GM23338 (cell line): ENCODE measurements around the gene KIAA1755. TPM values are rescaled to one million over a fixed set of nuclear protein-coding genes. Genes with fewer than 3 reads are reported as not detected.

ENCODE experiments used
- ATAC-seq: fragments of 200-7000 bp; cut with Tn5 transposase; 3 replicates; pipeline ENCODE4 v1.9.1; 2020
- DNase-seq: peaks from one replicate; pipeline ENCODE4 v3.0.0-alpha.2; 2015; ENCODE audit warnings: low spot score
- H2AFZ ChIP-seq: fragments of 200-600 bp; sonication (generic); 2 replicates; pipeline ENCODE4 v1.8.0; 2016; ENCODE audit warnings: antibody characterized with exemption, mild to moderate bottlenecking, moderate library complexity
- H3F3A ChIP-seq: fragments of 200-600 bp; sonication (generic); replicated peaks from 2 replicates; pipeline ENCODE4 v1.8.0; 2017; ENCODE audit warnings: antibody characterized with exemption, mixed run types, low read depth
- H3K27ac ChIP-seq: fragments of 200-600 bp; sonication (generic); 2 replicates; pipeline ENCODE4 v1.6.1; 2016; ENCODE audit warnings: low read depth
- H3K27me3 ChIP-seq: fragments of 200-600 bp; sonication (generic); 2 replicates; pipeline ENCODE4 v1.8.0; 2016; ENCODE audit warnings: mild to moderate bottlenecking, mixed run types, moderate library complexity; ENCODE audit not compliant: insufficient read depth
- H3K36me3 ChIP-seq: fragments of 200-600 bp; sonication (generic); 2 replicates; pipeline ENCODE4 v1.8.0; 2016; ENCODE audit warnings: mild to moderate bottlenecking; ENCODE audit not compliant: insufficient read depth
- H3K4me1 ChIP-seq: fragments of 200-600 bp; sonication (generic); 2 replicates; pipeline ENCODE4 v1.8.0; 2016; ENCODE audit warnings: mild to moderate bottlenecking, moderate library complexity; ENCODE audit not compliant: insufficient read depth
- H3K4me2 ChIP-seq: fragments of 200-600 bp; sonication (generic); 2 replicates; pipeline ENCODE4 v1.7.1; 2017; ENCODE audit warnings: mixed run types
- H3K4me3 ChIP-seq: fragments of 200-600 bp; sonication (generic); 2 replicates; pipeline ENCODE4 v1.6.1; 2016; ENCODE audit warnings: mixed run types
- H3K79me2 ChIP-seq: fragments of 200-600 bp; sonication (generic); replicated peaks from 2 replicates; pipeline ENCODE4 v1.8.0; 2017; ENCODE audit warnings: mild to moderate bottlenecking; ENCODE audit not compliant: insufficient read depth
- H3K9me2 ChIP-seq: fragments of 200-600 bp; sonication (generic); 2 replicates; pipeline ENCODE4 v1.8.0; 2017; ENCODE audit not compliant: insufficient read depth
- H4K20me1 ChIP-seq: fragments of 200-600 bp; sonication (generic); replicated peaks from 2 replicates; pipeline ENCODE4 v1.8.0; 2017; ENCODE audit warnings: mild to moderate bottlenecking; ENCODE audit not compliant: insufficient read depth
- H3K27ac Mint-ChIP-seq: 2 replicates; pipeline ENCODE4 v1.8.0; 2020; ENCODE audit warnings: inconsistent platforms, mild to moderate bottlenecking, moderate library complexity, mixed read lengths
- H3K27me3 Mint-ChIP-seq: 3 replicates; pipeline ENCODE4 v1.8.0; 2022; ENCODE audit warnings: low read depth, mild to moderate bottlenecking, moderate library complexity, mixed read lengths, inconsistent platforms; ENCODE audit not compliant: insufficient read depth, poor library complexity
- H3K36me3 Mint-ChIP-seq: 3 replicates; pipeline ENCODE4 v1.8.0; 2021; ENCODE audit warnings: low read depth, mild to moderate bottlenecking, inconsistent platforms, moderate library complexity, mixed read lengths
- H3K4me1 Mint-ChIP-seq: 3 replicates; pipeline ENCODE4 v1.8.0; 2020; ENCODE audit warnings: mild to moderate bottlenecking, inconsistent platforms, mixed read lengths
- H3K4me3 Mint-ChIP-seq: 3 replicates; pipeline ENCODE4 v1.8.0; 2021; ENCODE audit warnings: moderate library complexity, mild to moderate bottlenecking, inconsistent platforms, mixed read lengths
- H3K9me3 Mint-ChIP-seq: 3 replicates; pipeline ENCODE4 v1.8.0; 2020; ENCODE audit warnings: moderate library complexity, mild to moderate bottlenecking, inconsistent platforms, mixed read lengths
- CREB1 ChIP-seq: fragments of 250-450 bp; sonication (Bioruptor Pico); IDR thresholded peaks from 2 replicates; pipeline ENCODE4 v1.5.0; 2020; ENCODE audit warnings: low read depth, mild to moderate bottlenecking, moderate library complexity
- CTCF ChIP-seq, 2 experiments: fragments of 200-600 bp in 1 of 2; sonication (generic) in 1 of 2; conservative IDR thresholded peaks; 2 replicates each; pipeline versions ENCODE4 v1.5.1 to v1.6.1; 2016 to 2017; ENCODE audit warnings: antibody characterized with exemption in 2 of 2, low read depth in 2 of 2, mild to moderate bottlenecking in 2 of 2, moderate library complexity in 1 of 2
- ETS1 ChIP-seq: IDR thresholded peaks from 2 replicates; pipeline ENCODE4 v1.6.1; 2016; ENCODE audit warnings: antibody characterized with exemption
- EZH2 ChIP-seq: fragments of 200-600 bp; sonication (generic); IDR thresholded peaks from one replicate; pipeline ENCODE4 v1.8.0; 2017; ENCODE audit warnings: antibody characterized with exemption, mild to moderate bottlenecking, low read depth; ENCODE audit not compliant: unreplicated experiment
- EZH2phosphoT487 ChIP-seq: fragments of 200-600 bp; sonication (generic); IDR thresholded peaks from one replicate; pipeline ENCODE4 v1.8.1; 2018; ENCODE audit warnings: antibody characterized with exemption; ENCODE audit not compliant: unreplicated experiment
- JUNB ChIP-seq: IDR thresholded peaks from one replicate; pipeline ENCODE4 v1.6.1; 2016; ENCODE audit warnings: antibody characterized with exemption; ENCODE audit not compliant: unreplicated experiment
- NANOG ChIP-seq: IDR thresholded peaks from 2 replicates; pipeline ENCODE4 v1.6.1; 2016; ENCODE audit warnings: antibody characterized with exemption, borderline replicate concordance
- REST ChIP-seq: IDR thresholded peaks from one replicate; pipeline ENCODE4 v1.6.1; 2018; ENCODE audit warnings: antibody characterized with exemption; ENCODE audit not compliant: unreplicated experiment
- ZNF114 ChIP-seq: fragments of 250-450 bp; sonication (Bioruptor Pico); IDR thresholded peaks from 2 replicates; pipeline ENCODE4 v1.5.0; 2020; ENCODE audit warnings: mild to moderate bottlenecking, moderate library complexity
- ZNF331 ChIP-seq: fragments of 250-450 bp; sonication (Bioruptor Pico); IDR thresholded peaks from 2 replicates; pipeline ENCODE4 v1.5.0; 2020; ENCODE audit warnings: low read depth, mild to moderate bottlenecking, moderate library complexity
- polyA plus RNA-seq: library from polyadenylated mRNA; unstranded; fragments of >200 nt; fragmentation: Nextera tagmentation; extraction: Ambion mirVana; gene quantifications from 2 replicates; pipeline ENCODE4 v1.2.1, GENCODE V29; 2016
- total RNA-seq: library from RNA; depleted of rRNA; stranded (reverse); fragments of >200 nt; shearing (Covaris generic); gene quantifications from 2 replicates; pipeline ENCODE4 v1.2.3, GENCODE V29; 2014

The KIAA1755 gene
- total and polyA plus RNA-seq, 2 experiments from 2014 or later: 0.28 TPM; not detected in 1

- TF ChIP-seq EZH2 (no peak), NANOG (no peak), ETS1 (no peak), CREB1 (CRISPR knock-in tag) (no peak), EZH2phosphoT487 (no peak), ZNF114 (CRISPR knock-in tag) (no peak), ZNF331 (CRISPR knock-in tag) (no peak), JUNB (no peak)
- no peak for DNase-seq
- H3K4me1 ChIP-seq: peaks cover 4% of the 10 kb centered on the region
- no peaks in the 10 kb centered on the region for H3F3A ChIP-seq
- H3K27ac Mint-ChIP-seq: no peak overlapping the region
- no peak overlapping the region for H3K4me3 Mint-ChIP-seq
- no peak overlapping the region for H2AFZ ChIP-seq
- H3K27me3 ChIP-seq: no peaks in the 10 kb centered on the region
- H3K27ac ChIP-seq: no peak overlapping the region
- H3K27me3 Mint-ChIP-seq: peaks cover 6% of the 10 kb centered on the region
- peaks cover 6% of the 10 kb centered on the region for H3K9me3 Mint-ChIP-seq
- H3K4me2 ChIP-seq: no peak overlapping the region
- no peaks in the 10 kb centered on the region for H3K4me1 Mint-ChIP-seq
- H3K4me3 ChIP-seq: no peak overlapping the region
- no peaks in the 10 kb centered on the region for H3K9me2 ChIP-seq
- H3K36me3 Mint-ChIP-seq: 0 out of 3 replicates have a peak, but pooled peaks cover 5% of the 10 kb centered on the region
- no peaks in the 10 kb centered on the region for H4K20me1 ChIP-seq
- no peak for ATAC-seq
- H3K79me2 ChIP-seq: no peaks in the 10 kb centered on the region
- no peaks in the 10 kb centered on the region for H3K36me3 ChIP-seq
Observed at GRCh38 chr20:38195521-38195920, 65.0 kb downstream of the KIAA1755 start.

GRCh38 chr20:38194971-38195504, 65.5 kb downstream of the KIAA1755 start:
- Histone ChIP-seq H3F3A (no peaks in the 10 kb centered on the region), H3K36me3 (no peaks in the 10 kb centered on the region), H3K4me1 (peaks cover 4% of the 10 kb centered on the region), H3K27me3 (no peaks in the 10 kb centered on the region), H4K20me1 (no peaks in the 10 kb centered on the region), H3K4me3 (no peak overlapping the region), H3K27ac (no peak overlapping the region), H3K79me2 (no peaks in the 10 kb centered on the region), H3K4me2 (no peak overlapping the region), H2AFZ (no peak overlapping the region), H3K9me2 (no peaks in the 10 kb centered on the region)
- no peak overlapping the region for H3K4me3 Mint-ChIP-seq
- DNase-seq: no peak
- no peak for ATAC-seq
- no peak for TF ChIP-seq REST
- no peak for TF ChIP-seq CREB1 (CRISPR knock-in tag)
- TF ChIP-seq ETS1: no peak
- TF ChIP-seq EZH2: no peak
- no peak for TF ChIP-seq CTCF (conservative IDR thresholded peaks at IDR 0.05; ENCODE audit: low read depth in 2 of 2)
- H3K27me3 Mint-ChIP-seq: peaks cover 6% of the 10 kb centered on the region
- H3K4me1 Mint-ChIP-seq: no peaks in the 10 kb centered on the region
- peaks cover 6% of the 10 kb centered on the region for H3K9me3 Mint-ChIP-seq
- 0 out of 3 replicates have a peak, but pooled peaks cover 5% of the 10 kb centered on the region for H3K36me3 Mint-ChIP-seq
- no peak overlapping the region for H3K27ac Mint-ChIP-seq
